Measurements from ENCODE around the gene MBNL3.

GRCh38 chrX:132425744-132426318 is 63.0 kb downstream of the MBNL3 start:
- TF ChIP-seq CTCF (IDR thresholded peaks at IDR 0.05) (no peak), MAX (IDR thresholded peaks at IDR 0.05; ENCODE audit: low read depth) (no peak), ELF1 (IDR thresholded peaks at IDR 0.05) (no peak), POLR2AphosphoS5 (IDR thresholded peaks at IDR 0.05; ENCODE audit: low read depth, low read length) (no peak), EP300 (IDR thresholded peaks at IDR 0.05; ENCODE audit: borderline replicate concordance in 1 of 2, low read depth in 1 of 2, low read length in 1 of 2) (no peak), REST (IDR thresholded peaks at IDR 0.05; ENCODE audit: low read depth, low read length) (no peak), TAF1 (IDR thresholded peaks at IDR 0.05; ENCODE audit: borderline replicate concordance, low read depth, low read length) (no peak)
